ENCODE data around the gene LAG3.

LAG3 gene

GRCh38 chr12:6825398-6826124 is 53.2 kb downstream of the LAG3 start:
- peaks cover 31% of the 10 kb centered on the region for H3K4me1 ChIP-seq (ENCODE audit: control insufficient read depth, low read length)
- H4K20me1 ChIP-seq (ENCODE audit: control insufficient read depth, insufficient read depth, low read depth, low read length), result no peaks in the 10 kb centered on the region
- no peak overlapping the region for H3K4me2 ChIP-seq (ENCODE audit: low read length)
- no peak overlapping the region for H3K4me3 ChIP-seq (ENCODE audit: low read length)
- no peaks in the 10 kb centered on the region for H3K9me2 ChIP-seq (replicated peaks; ENCODE audit: control insufficient read depth, low read length)
- TF ChIP-seq EZH2phosphoT487 (IDR thresholded peaks at IDR 0.05; ENCODE audit: borderline replicate concordance, low read length) (no peak; the same call in 1 of the 2 replicates), CTCF (IDR thresholded peaks at IDR 0.05; ENCODE audit: low read depth, low read length, poor library complexity, severe bottlenecking) (peak; percentile 88)
- no peaks in the 10 kb centered on the region for H3K79me2 ChIP-seq (ENCODE audit: control insufficient read depth, low read length)
- H3K27me3 ChIP-seq (ENCODE audit: control insufficient read depth, low read length), result peaks cover 91% of the 10 kb centered on the region
- no peaks in the 10 kb centered on the region for H3K9me3 ChIP-seq (ENCODE audit: control insufficient read depth, insufficient read depth, low read length)
- H3F3A ChIP-seq (ENCODE audit: control insufficient read depth, insufficient read depth), result no peaks in the 10 kb centered on the region
- H3K36me3 ChIP-seq (ENCODE audit: control insufficient read depth, low read length), result no peaks in the 10 kb centered on the region
- H3K27ac ChIP-seq (ENCODE audit: low read depth, low read length), result no peak overlapping the region

DNA sequence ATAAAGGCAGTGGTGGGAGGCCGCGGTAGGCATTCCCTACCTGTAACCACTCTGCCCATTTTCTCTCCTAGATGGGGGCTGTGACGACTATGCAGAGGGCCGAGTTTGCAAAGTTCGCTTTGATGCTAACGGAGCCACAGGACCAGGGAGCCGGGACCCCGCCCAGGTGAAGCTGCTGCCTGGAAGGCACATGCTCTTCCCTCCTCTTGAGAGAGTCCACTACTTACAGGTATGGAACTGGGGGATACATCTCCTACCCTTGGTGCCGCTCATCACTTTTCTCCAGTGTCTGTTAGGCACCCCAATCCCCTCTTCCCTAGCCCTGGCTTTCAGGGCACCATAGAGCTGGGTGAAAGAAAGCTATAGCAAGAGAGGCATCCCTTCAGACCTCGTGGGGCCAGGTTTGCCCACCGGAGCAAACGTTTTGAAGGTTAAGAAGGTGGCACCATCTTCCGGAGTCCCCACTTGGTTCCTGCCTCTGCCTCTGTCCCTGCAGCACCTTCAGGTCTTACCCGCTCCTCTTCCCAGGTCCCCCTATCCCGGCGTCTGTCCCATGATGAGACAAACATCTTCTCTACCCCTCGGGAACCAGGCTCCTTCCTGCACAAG is 53.9 kb downstream of the LAG3 start:
- Histone ChIP-seq H3K79me2 (ENCODE audit: control insufficient read depth, low read length) (no peaks in the 10 kb centered on the region), H3K4me1 (ENCODE audit: control insufficient read depth, low read length) (peaks cover 27% of the 10 kb centered on the region), H3K27ac (ENCODE audit: low read depth, low read length) (no peak overlapping the region), H3K9me2 (replicated peaks; ENCODE audit: control insufficient read depth, low read length) (no peaks in the 10 kb centered on the region), H4K20me1 (ENCODE audit: control insufficient read depth, insufficient read depth, low read depth, low read length) (no peaks in the 10 kb centered on the region), H3K36me3 (ENCODE audit: control insufficient read depth, low read length) (no peaks in the 10 kb centered on the region), H3K9me3 (ENCODE audit: control insufficient read depth, insufficient read depth, low read length) (no peaks in the 10 kb centered on the region), H3K4me2 (ENCODE audit: low read length) (no peak overlapping the region), H3K4me3 (ENCODE audit: low read length) (no peak overlapping the region), H3K27me3 (ENCODE audit: control insufficient read depth, low read length) (peaks cover 91% of the 10 kb centered on the region), H3F3A (ENCODE audit: control insufficient read depth, insufficient read depth) (no peaks in the 10 kb centered on the region)
- TF ChIP-seq CTCF (IDR thresholded peaks at IDR 0.05; ENCODE audit: low read depth, low read length, poor library complexity, severe bottlenecking) (no peak), EZH2phosphoT487 (IDR thresholded peaks at IDR 0.05; ENCODE audit: borderline replicate concordance, low read length) (no peak)

- peak overlapping the region; percentile 42 for H3K4me2 ChIP-seq (ENCODE audit: low read length)
- H3F3A ChIP-seq (ENCODE audit: control insufficient read depth, insufficient read depth), result no peaks in the 10 kb centered on the region
- H3K9me3 ChIP-seq (ENCODE audit: control insufficient read depth, insufficient read depth, low read length), result no peaks in the 10 kb centered on the region
- H3K79me2 ChIP-seq (ENCODE audit: control insufficient read depth, low read length), result no peaks in the 10 kb centered on the region
- H3K9me2 ChIP-seq (replicated peaks; ENCODE audit: control insufficient read depth, low read length), result no peaks in the 10 kb centered on the region
- TF ChIP-seq EZH2phosphoT487 (IDR thresholded peaks at IDR 0.05; ENCODE audit: borderline replicate concordance, low read length) (no peak), CTCF (IDR thresholded peaks at IDR 0.05; ENCODE audit: low read depth, low read length, poor library complexity, severe bottlenecking) (no peak)
- no peak overlapping the region for H3K27ac ChIP-seq (ENCODE audit: low read depth, low read length)
- H3K27me3 ChIP-seq (ENCODE audit: control insufficient read depth, low read length), result peaks cover 95% of the 10 kb centered on the region
- H3K4me1 ChIP-seq (ENCODE audit: control insufficient read depth, low read length), result peaks cover 22% of the 10 kb centered on the region
- H3K4me3 ChIP-seq (ENCODE audit: low read length), result no peak overlapping the region
- no peaks in the 10 kb centered on the region for H4K20me1 ChIP-seq (ENCODE audit: control insufficient read depth, insufficient read depth, low read depth, low read length)
- H3K36me3 ChIP-seq (ENCODE audit: control insufficient read depth, low read length), result no peaks in the 10 kb centered on the region
Measured at GRCh38 chr12:6826734-6827436, 54.6 kb downstream of the LAG3 start.

Data from DOHH2 (cell line).